Hepatocyte (in vitro differentiated cells): Measurements from ENCODE around the gene FCGR3B. TPM values are rescaled to one million over a fixed set of nuclear protein-coding genes. Genes with fewer than 3 reads are reported as not detected.
"Not testable (repeated sequence)": the region's sequence is repeated elsewhere in the genome, so short reads cannot be mapped to it uniquely, and the experiment has no call there.

Source experiments
- DNase-seq: peaks from one replicate; pipeline ENCODE4 v3.0.0-alpha.2; 2016; ENCODE audit warnings: low spot score
- H2AFZ ChIP-seq: fragments of 200-600 bp; sonication (generic); 2 replicates; pipeline ENCODE4 v1.6.0; 2016; ENCODE audit warnings: antibody characterized with exemption, mild to moderate bottlenecking
- H3K27ac ChIP-seq: fragments of 200-600 bp; sonication (generic); 2 replicates; pipeline ENCODE4 v1.5.1; 2016; ENCODE audit warnings: mild to moderate bottlenecking
- H3K27me3 ChIP-seq: fragments of 200-600 bp; sonication (generic); 2 replicates; pipeline ENCODE4 v1.6.1; 2016
- H3K36me3 ChIP-seq: fragments of 200-600 bp; sonication (generic); replicated peaks from 2 replicates; pipeline ENCODE4 v1.5.1; 2016; ENCODE audit warnings: low read depth; ENCODE audit not compliant: insufficient read depth
- H3K4me1 ChIP-seq: fragments of 200-600 bp; sonication (generic); 2 replicates; pipeline ENCODE4 v1.5.1; 2016; ENCODE audit warnings: mild to moderate bottlenecking, moderate library complexity; ENCODE audit not compliant: insufficient read depth
- H3K4me2 ChIP-seq: fragments of 200-600 bp; sonication (generic); 2 replicates; pipeline ENCODE4 v1.6.0; 2016
- H3K4me3 ChIP-seq: fragments of 200-600 bp; sonication (generic); 2 replicates; pipeline ENCODE4 v1.5.1; 2016; ENCODE audit warnings: mild to moderate bottlenecking
- H3K79me2 ChIP-seq: fragments of 200-600 bp; sonication (generic); 2 replicates; pipeline ENCODE4 v1.6.0; 2017; ENCODE audit warnings: mild to moderate bottlenecking
- H3K9me2 ChIP-seq: fragments of 200-600 bp; sonication (generic); replicated peaks from 2 replicates; pipeline ENCODE4 v1.6.0; 2017; ENCODE audit warnings: mild to moderate bottlenecking; ENCODE audit not compliant: insufficient read depth
- H3K9me3 ChIP-seq: fragments of 200-600 bp; sonication (generic); 2 replicates; pipeline ENCODE4 v1.5.1; 2016; ENCODE audit warnings: low read depth, mild to moderate bottlenecking
- H4K20me1 ChIP-seq: fragments of 200-600 bp; sonication (generic); 2 replicates; pipeline ENCODE4 v1.6.0; 2016; ENCODE audit warnings: mild to moderate bottlenecking; ENCODE audit not compliant: insufficient read depth, poor library complexity, severe bottlenecking
- WGBS: methylation state at CpG from one replicate; pipeline ENCODE4 v1.1.6; 2016; ENCODE audit warnings: low lambda C conversion rate; ENCODE audit errors: missing lambda C conversion rate; 5-methylcytosine and 5-hydroxymethylcytosine counted together
- polyA plus RNA-seq: library from polyadenylated mRNA; unstranded; fragments of >200 nt; fragmentation: Nextera tagmentation; extraction: Ambion mirVana; gene quantifications from 2 replicates; pipeline ENCODE4 v1.2.1, GENCODE V29; 2016
- total RNA-seq: library from RNA; depleted of rRNA; stranded (reverse); fragments of >200 nt; gene quantifications from 2 replicates; pipeline ENCODE4 v1.2.3, GENCODE V29; 2014

The FCGR3B gene
- total and polyA plus RNA-seq, 2 experiments from 2014 or later, result not detected

GRCh38 chr1:161595583-161595982, 35.4 kb downstream of the FCGR3B start:
- H3K9me2 ChIP-seq, H4K20me1 ChIP-seq, H3K27me3 ChIP-seq, H3K79me2 ChIP-seq, H3K36me3 ChIP-seq, H3K4me3 ChIP-seq, DNase-seq, H3K9me3 ChIP-seq: not testable (repeated sequence)
- Histone ChIP-seq H2AFZ (peak overlapping the region; percentile 59), H3K4me1 (peaks cover 13% of the 10 kb centered on the region), H3K4me2 (peak overlapping the region; percentile 46), H3K27ac (peak overlapping the region; percentile 94)
- 37% methylated on average over 2 of the region's 2 CpGs for WGBS

- peak overlapping the region; percentile 59 for H2AFZ ChIP-seq
- H3K27ac ChIP-seq, result peak overlapping the region; percentile 94
- not testable (repeated sequence) for H3K36me3 ChIP-seq, H3K79me2 ChIP-seq, H3K27me3 ChIP-seq, H4K20me1 ChIP-seq, H3K9me3 ChIP-seq, DNase-seq, H3K4me3 ChIP-seq, H3K9me2 ChIP-seq
- 52% methylated on average over 2 of the region's 2 CpGs for WGBS
- H3K4me2 ChIP-seq, result peak overlapping the region; percentile 46
- peaks cover 13% of the 10 kb centered on the region for H3K4me1 ChIP-seq
Measured at GRCh38 chr1:161595173-161595572, 35.8 kb downstream of the FCGR3B start.

- H3K36me3 ChIP-seq, H3K4me2 ChIP-seq, H3K79me2 ChIP-seq, H3K9me2 ChIP-seq, H3K4me3 ChIP-seq, H2AFZ ChIP-seq, H3K9me3 ChIP-seq, H3K27me3 ChIP-seq, H4K20me1 ChIP-seq: not testable (repeated sequence)
- DNase-seq, result peak; percentile 11
- Histone ChIP-seq H3K27ac (peak overlapping the region; percentile 37), H3K4me1 (peaks cover 13% of the 10 kb centered on the region)
- 42% methylated on average over 4 of the region's 4 CpGs for WGBS
Measured at GRCh38 chr1:161594269-161594984, 36.5 kb downstream of the FCGR3B start.

GRCh38 chr1:161593092-161593755, 37.8 kb downstream of the FCGR3B start:
- not testable (repeated sequence) for H3K4me3 ChIP-seq, DNase-seq, H3K36me3 ChIP-seq, H2AFZ ChIP-seq, H3K9me3 ChIP-seq, H3K27ac ChIP-seq, H3K4me2 ChIP-seq, H3K27me3 ChIP-seq, H3K79me2 ChIP-seq, H4K20me1 ChIP-seq, H3K9me2 ChIP-seq
- H3K4me1 ChIP-seq, result peaks cover 13% of the 10 kb centered on the region
- WGBS, result 92% methylated on average over 10 of the region's 11 CpGs

GRCh38 chr1:161592586-161592985, 38.4 kb downstream of the FCGR3B start:
- not testable (repeated sequence) for H3K9me3 ChIP-seq, H3K79me2 ChIP-seq, H3K27ac ChIP-seq, H3K36me3 ChIP-seq, H3K9me2 ChIP-seq, H3K27me3 ChIP-seq, H3K4me3 ChIP-seq, H2AFZ ChIP-seq, DNase-seq, H3K4me2 ChIP-seq, H4K20me1 ChIP-seq
- WGBS, result 50% methylated on average over 3 of the region's 3 CpGs
- peaks cover 13% of the 10 kb centered on the region for H3K4me1 ChIP-seq

- H2AFZ ChIP-seq, DNase-seq, H3K27ac ChIP-seq, H3K27me3 ChIP-seq, H3K4me3 ChIP-seq, H3K9me2 ChIP-seq, H3K4me1 ChIP-seq, H3K36me3 ChIP-seq, H4K20me1 ChIP-seq, H3K9me3 ChIP-seq, H3K4me2 ChIP-seq, H3K79me2 ChIP-seq: not testable (repeated sequence)
- WGBS, result 71% methylated on average over 1 of the region's 6 CpGs
Measured at GRCh38 chr1:161589920-161590319, 41.1 kb downstream of the FCGR3B start.

- 61% methylated on average over 8 of the region's 8 CpGs for WGBS
- not testable (repeated sequence) for H3K36me3 ChIP-seq, H3K9me3 ChIP-seq, H2AFZ ChIP-seq, H3K27ac ChIP-seq, H3K79me2 ChIP-seq, DNase-seq, H3K4me2 ChIP-seq, H3K27me3 ChIP-seq, H3K4me3 ChIP-seq, H3K9me2 ChIP-seq, H3K4me1 ChIP-seq, H4K20me1 ChIP-seq
Measured at GRCh38 chr1:161589365-161589764, 41.6 kb downstream of the FCGR3B start.

- H3K27ac ChIP-seq, H3K9me3 ChIP-seq, H3K27me3 ChIP-seq, H3K9me2 ChIP-seq, H3K79me2 ChIP-seq, H3K36me3 ChIP-seq, DNase-seq, H3K4me3 ChIP-seq, H3K4me2 ChIP-seq, H2AFZ ChIP-seq, H4K20me1 ChIP-seq, H3K4me1 ChIP-seq: not testable (repeated sequence)
- no CpG with 5 or more reads among the region's 6 CpGs for WGBS
Measured at GRCh38 chr1:161588596-161588995, 42.4 kb downstream of the FCGR3B start.

GRCh38 chr1:161582882-161583281, 48.1 kb downstream of the FCGR3B start:
- not testable (repeated sequence) for H3K4me1 ChIP-seq
- WGBS, result no CpG with 5 or more reads among the region's 4 CpGs

More at GRCh38 chr1:161582882-161583281, 48.1 kb downstream of the FCGR3B start:
- H3K79me2 ChIP-seq, DNase-seq, H3K27ac ChIP-seq, H2AFZ ChIP-seq, H3K27me3 ChIP-seq, H3K36me3 ChIP-seq, H3K4me2 ChIP-seq, H3K9me2 ChIP-seq, H3K9me3 ChIP-seq, H4K20me1 ChIP-seq, H3K4me3 ChIP-seq: not testable (repeated sequence)
